HEK293 (cell line): ENCODE results near the gene DDC.
"Not testable (repeated sequence)": the region's sequence is repeated elsewhere in the genome, so short reads cannot be mapped to it uniquely, and the experiment has no call there.

Source experiments
- CTCF ChIA-PET: fragments of 350-600 bp; formaldehyde crosslinking; extraction: SDS; loops from one replicate; lab custom pipeline; 2021; ENCODE audit warnings: antibody characterized with exemption; lab: Yijun Ruan, JAX
- POLR2A ChIA-PET: fragments of 300-600 bp; formaldehyde crosslinking; extraction: SDS; loops from one replicate; lab custom pipeline; 2020; ENCODE audit warnings: antibody characterized with exemption, inconsistent platforms; lab: Yijun Ruan, JAX
- H3K27ac ChIP-seq: fragments of 200-500 bp; sonication (Bioruptor generic); 2 replicates; pipeline ENCODE4 v1.5.1; 2014; ENCODE audit warnings: low read depth, low read length, control low read depth, inconsistent platforms; ENCODE audit errors: extremely low read depth
- H3K36me3 ChIP-seq, 2 experiments: fragments of 200-500 bp in 1 of 2; sonication (Bioruptor generic) in 1 of 2; 1 replicate in 1 of 2; 2 replicates in 1 of 2; pipeline ENCODE4 v1.5.1; 2014 to 2017; ENCODE audit warnings: inconsistent platforms in 2 of 2, low read length in 2 of 2; ENCODE audit not compliant: control insufficient read depth in 2 of 2, insufficient read depth in 1 of 2
- H3K4me1 ChIP-seq: fragments of 200-500 bp; sonication (Bioruptor generic); 2 replicates; pipeline ENCODE4 v1.5.1; 2014; ENCODE audit warnings: mild to moderate bottlenecking, low read length, inconsistent platforms; ENCODE audit not compliant: control insufficient read depth, insufficient read depth
- H3K4me3 ChIP-seq: 2 replicates; pipeline ENCODE4 v1.5.1; 2011; ENCODE audit warnings: low read depth, mild to moderate bottlenecking, control low read depth, low read length, moderate library complexity
- H3K9me3 ChIP-seq: fragments of 200-500 bp; sonication (Bioruptor generic); 2 replicates; pipeline ENCODE4 v1.5.1; 2014; ENCODE audit warnings: low read depth, low read length, inconsistent platforms; ENCODE audit not compliant: control insufficient read depth, insufficient read depth
- GLIS2 ChIP-seq: fragments of 450-650 bp; formaldehyde crosslinking; IDR thresholded peaks from 2 replicates; pipeline ENCODE4 v1.5.1; 2016; ENCODE audit warnings: missing biosample characterization, missing genetic modification characterization
- HOXC10 ChIP-seq: sonication (generic); formaldehyde crosslinking; IDR thresholded peaks from 2 replicates; pipeline ENCODE4 v1.8.1; 2023; ENCODE audit warnings: mild to moderate bottlenecking, missing genetic modification reagents
- PRDM10 ChIP-seq: fragments of 450-650 bp; formaldehyde crosslinking; IDR thresholded peaks from 2 replicates; pipeline ENCODE4 v1.5.1; 2016; ENCODE audit warnings: missing biosample characterization, missing genetic modification characterization
- SCRT1 ChIP-seq: fragments of 450-650 bp; formaldehyde crosslinking; IDR thresholded peaks from 2 replicates; pipeline ENCODE4 v1.5.1; 2016; ENCODE audit warnings: missing biosample characterization, missing genetic modification characterization, borderline replicate concordance
- YY1 ChIP-seq: fragments of 450-650 bp; formaldehyde crosslinking; IDR thresholded peaks from 2 replicates; pipeline ENCODE4 v1.5.1; 2018; ENCODE audit warnings: missing biosample characterization, missing genetic modification characterization
- ZBTB20 ChIP-seq: fragments of 450-650 bp; formaldehyde crosslinking; IDR thresholded peaks from 2 replicates; pipeline ENCODE4 v1.5.1; 2016; ENCODE audit warnings: missing biosample characterization, missing genetic modification characterization
- ZNF114 ChIP-seq: fragments of 450-650 bp; formaldehyde crosslinking; IDR thresholded peaks from 2 replicates; pipeline ENCODE4 v1.5.0; 2017; ENCODE audit warnings: missing biosample characterization, missing genetic modification characterization
- ZNF140 ChIP-seq: fragments of 450-650 bp; formaldehyde crosslinking; IDR thresholded peaks from 2 replicates; pipeline ENCODE4 v1.5.1; 2016; ENCODE audit warnings: missing biosample characterization, missing genetic modification characterization
- ZNF16 ChIP-seq: fragments of 450-650 bp; formaldehyde crosslinking; IDR thresholded peaks from 2 replicates; pipeline ENCODE4 v1.5.1; 2016; ENCODE audit warnings: low read depth, missing biosample characterization, missing genetic modification characterization
- ZNF202 ChIP-seq: fragments of 450-650 bp; formaldehyde crosslinking; IDR thresholded peaks from 2 replicates; pipeline ENCODE4 v1.5.1; 2016; ENCODE audit warnings: missing biosample characterization, missing genetic modification characterization, borderline replicate concordance
- ZNF311 ChIP-seq: fragments of 450-650 bp; formaldehyde crosslinking; IDR thresholded peaks from 2 replicates; pipeline ENCODE4 v1.5.1; 2017; ENCODE audit warnings: missing biosample characterization, missing genetic modification characterization, borderline replicate concordance
- ZNF335 ChIP-seq: fragments of 450-650 bp; formaldehyde crosslinking; conservative IDR thresholded peaks from 2 replicates; pipeline ENCODE4 v1.5.1; 2016; ENCODE audit warnings: missing biosample characterization, missing genetic modification characterization
- ZNF513 ChIP-seq: fragments of 450-650 bp; IDR thresholded peaks from 2 replicates; pipeline ENCODE4 v1.5.1; 2018; ENCODE audit warnings: missing biosample characterization, missing genetic modification characterization
- ZNF521 ChIP-seq: fragments of 450-650 bp; formaldehyde crosslinking; IDR thresholded peaks from 2 replicates; pipeline ENCODE4 v1.5.1; 2017; ENCODE audit warnings: missing biosample characterization, mild to moderate bottlenecking, missing genetic modification characterization
- ZNF76 ChIP-seq: fragments of 450-650 bp; formaldehyde crosslinking; IDR thresholded peaks from 2 replicates; pipeline ENCODE4; 2016; ENCODE audit warnings: low read depth, missing biosample characterization, missing genetic modification characterization, borderline replicate concordance
- ZNF791 ChIP-seq: fragments of 450-650 bp; formaldehyde crosslinking; IDR thresholded peaks from 2 replicates; pipeline ENCODE4 v1.5.1; 2016; ENCODE audit warnings: missing biosample characterization, missing genetic modification characterization
- TF ChIP-seq, protein P1 (sequence below): fragments of 450-650 bp; formaldehyde crosslinking; IDR thresholded peaks from 2 replicates; pipeline ENCODE4 v1.5.1; 2017; ENCODE audit warnings: missing biosample characterization, mild to moderate bottlenecking, missing genetic modification characterization, moderate library complexity
- TF ChIP-seq, protein P2 (sequence below): fragments of 450-650 bp; formaldehyde crosslinking; IDR thresholded peaks from 2 replicates; pipeline ENCODE4 v1.5.1; 2016; ENCODE audit warnings: missing biosample characterization, missing genetic modification characterization
- TF ChIP-seq, protein P3 (sequence below): fragments of 450-650 bp; formaldehyde crosslinking; IDR thresholded peaks from 2 replicates; pipeline ENCODE4 v1.5.1; 2016; ENCODE audit warnings: missing biosample characterization, missing genetic modification characterization

Gene DDC

DNA sequence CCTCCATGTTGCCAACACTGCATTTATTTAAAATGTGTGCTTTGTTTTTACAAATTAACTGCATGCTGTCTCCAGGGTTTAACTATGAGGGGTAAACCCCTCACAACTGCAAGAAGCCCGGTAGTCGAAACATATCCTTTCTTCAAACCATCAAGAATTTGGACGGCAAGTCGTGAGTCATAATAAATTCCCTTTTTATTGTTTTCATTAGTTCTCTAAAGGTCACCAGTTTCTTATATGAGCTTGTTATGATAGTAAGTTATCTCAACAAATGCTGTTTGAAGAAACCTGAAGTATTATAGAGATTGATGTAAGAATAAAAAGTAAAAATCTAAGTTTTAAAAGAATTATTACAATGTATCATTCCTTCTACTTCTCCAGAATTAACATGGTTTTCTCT, 102.8 kb downstream of the DDC start:
- no peak for TF ChIP-seq ZNF335
- TF ChIP-seq ZNF76 = no peak
- no peak for TF ChIP-seq PRDM10 (tag by site-specific recombination)
- Histone ChIP-seq H3K27ac (no peak overlapping the region), H3K4me3 (no peak overlapping the region), H3K4me1 (no peaks in the 10 kb centered on the region), H3K9me3 (no peaks in the 10 kb centered on the region), H3K36me3 (no peaks in the 10 kb centered on the region)
- ChIA-PET POLR2A (interaction anchor here (0.7 kb wide), 1 partner anchor 125 kb away, joined by 4 read pairs; no protein-coding TSS in a partner anchor), CTCF (interaction anchor here (1.3 kb wide), 1 partner anchor 700 kb away, joined by 4 read pairs; no protein-coding TSS in a partner anchor)

- TF ChIP-seq ZNF311 (tag by site-specific recombination) = no peak
- TF ChIP-seq, protein P1, sequence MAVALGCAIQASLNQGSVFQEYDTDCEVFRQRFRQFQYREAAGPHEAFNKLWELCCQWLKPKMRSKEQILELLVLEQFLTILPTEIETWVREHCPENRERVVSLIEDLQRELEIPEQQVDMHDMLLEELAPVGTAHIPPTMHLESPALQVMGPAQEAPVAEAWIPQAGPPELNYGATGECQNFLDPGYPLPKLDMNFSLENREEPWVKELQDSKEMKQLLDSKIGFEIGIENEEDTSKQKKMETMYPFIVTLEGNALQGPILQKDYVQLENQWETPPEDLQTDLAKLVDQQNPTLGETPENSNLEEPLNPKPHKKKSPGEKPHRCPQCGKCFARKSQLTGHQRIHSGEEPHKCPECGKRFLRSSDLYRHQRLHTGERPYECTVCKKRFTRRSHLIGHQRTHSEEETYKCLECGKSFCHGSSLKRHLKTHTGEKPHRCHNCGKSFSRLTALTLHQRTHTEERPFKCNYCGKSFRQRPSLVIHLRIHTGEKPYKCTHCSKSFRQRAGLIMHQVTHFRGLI (tag by site-specific recombination) = no peak
- no peak for TF ChIP-seq ZBTB20 (tag by site-specific recombination)
- no peak for TF ChIP-seq GLIS2 (tag by site-specific recombination)
- TF ChIP-seq ZNF140 (tag by site-specific recombination) = no peak
- TF ChIP-seq ZNF16 (tag by site-specific recombination) = no peak
- TF ChIP-seq, protein P2, sequence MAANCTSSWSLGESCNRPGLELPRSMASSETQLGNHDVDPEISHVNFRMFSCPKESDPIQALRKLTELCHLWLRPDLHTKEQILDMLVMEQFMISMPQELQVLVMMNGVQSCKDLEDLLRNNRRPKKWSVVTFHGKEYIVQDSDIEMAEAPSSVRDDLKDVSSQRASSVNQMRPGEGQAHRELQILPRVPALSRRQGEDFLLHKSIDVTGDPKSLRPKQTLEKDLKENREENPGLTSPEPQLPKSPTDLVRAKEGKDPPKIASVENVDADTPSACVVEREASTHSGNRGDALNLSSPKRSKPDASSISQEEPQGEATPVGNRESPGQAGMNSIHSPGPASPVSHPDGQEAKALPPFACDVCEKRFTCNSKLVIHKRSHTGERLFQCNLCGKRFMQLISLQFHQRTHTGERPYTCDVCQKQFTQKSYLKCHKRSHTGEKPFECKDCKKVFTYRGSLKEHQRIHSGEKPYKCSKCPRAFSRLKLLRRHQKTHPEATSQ = no peak
- no peak for TF ChIP-seq SCRT1 (tag by site-specific recombination)
- no peak for TF ChIP-seq HOXC10
- TF ChIP-seq, protein P3, sequence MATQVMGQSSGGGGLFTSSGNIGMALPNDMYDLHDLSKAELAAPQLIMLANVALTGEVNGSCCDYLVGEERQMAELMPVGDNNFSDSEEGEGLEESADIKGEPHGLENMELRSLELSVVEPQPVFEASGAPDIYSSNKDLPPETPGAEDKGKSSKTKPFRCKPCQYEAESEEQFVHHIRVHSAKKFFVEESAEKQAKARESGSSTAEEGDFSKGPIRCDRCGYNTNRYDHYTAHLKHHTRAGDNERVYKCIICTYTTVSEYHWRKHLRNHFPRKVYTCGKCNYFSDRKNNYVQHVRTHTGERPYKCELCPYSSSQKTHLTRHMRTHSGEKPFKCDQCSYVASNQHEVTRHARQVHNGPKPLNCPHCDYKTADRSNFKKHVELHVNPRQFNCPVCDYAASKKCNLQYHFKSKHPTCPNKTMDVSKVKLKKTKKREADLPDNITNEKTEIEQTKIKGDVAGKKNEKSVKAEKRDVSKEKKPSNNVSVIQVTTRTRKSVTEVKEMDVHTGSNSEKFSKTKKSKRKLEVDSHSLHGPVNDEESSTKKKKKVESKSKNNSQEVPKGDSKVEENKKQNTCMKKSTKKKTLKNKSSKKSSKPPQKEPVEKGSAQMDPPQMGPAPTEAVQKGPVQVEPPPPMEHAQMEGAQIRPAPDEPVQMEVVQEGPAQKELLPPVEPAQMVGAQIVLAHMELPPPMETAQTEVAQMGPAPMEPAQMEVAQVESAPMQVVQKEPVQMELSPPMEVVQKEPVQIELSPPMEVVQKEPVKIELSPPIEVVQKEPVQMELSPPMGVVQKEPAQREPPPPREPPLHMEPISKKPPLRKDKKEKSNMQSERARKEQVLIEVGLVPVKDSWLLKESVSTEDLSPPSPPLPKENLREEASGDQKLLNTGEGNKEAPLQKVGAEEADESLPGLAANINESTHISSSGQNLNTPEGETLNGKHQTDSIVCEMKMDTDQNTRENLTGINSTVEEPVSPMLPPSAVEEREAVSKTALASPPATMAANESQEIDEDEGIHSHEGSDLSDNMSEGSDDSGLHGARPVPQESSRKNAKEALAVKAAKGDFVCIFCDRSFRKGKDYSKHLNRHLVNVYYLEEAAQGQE = no peak
- no peak for TF ChIP-seq ZNF114
- TF ChIP-seq ZNF513 (tag by site-specific recombination) = no peak
- no peak for TF ChIP-seq ZNF791 (tag by site-specific recombination)
- no peak for TF ChIP-seq YY1 (tag by site-specific recombination)
- no peak for TF ChIP-seq ZNF202 (tag by site-specific recombination)
- no peak for TF ChIP-seq ZNF521 (tag by site-specific recombination)
- no peaks in the 10 kb centered on the region for H3K9me3 ChIP-seq
- no peak overlapping the region for H3K27ac ChIP-seq
- POLR2A ChIA-PET = no interaction called here
- H3K4me3 ChIP-seq = no peak overlapping the region
- no peaks in the 10 kb centered on the region for H3K36me3 ChIP-seq
- CTCF ChIA-PET = interaction anchor here (0.6 kb wide), 1 partner anchor 696 kb away, joined by 5 read pairs; no protein-coding TSS in a partner anchor
- H3K4me1 ChIP-seq = no peaks in the 10 kb centered on the region
Observed at GRCh38 chr7:50461695-50462094, 103.5 kb downstream of the DDC start.

GRCh38 chr7:50459183-50459582, 106.0 kb downstream of the DDC start:
- H3K27ac ChIP-seq, H3K4me3 ChIP-seq, POLR2A ChIA-PET, H3K9me3 ChIP-seq, H3K4me1 ChIP-seq, CTCF ChIA-PET, H3K36me3 ChIP-seq: not testable (repeated sequence)
